NCI-H69 (cell line): ENCODE results near the gene HOXC5.

Source experiments
- DNase-seq: peaks from one replicate; lab custom pipeline; 2025; lab: John Stamatoyannopoulos, UW

Gene HOXC5

GRCh38 chr12:54019091-54019811, 13.6 kb upstream of the HOXC5 start:
- peak; percentile 77 for DNase-seq

DNA sequence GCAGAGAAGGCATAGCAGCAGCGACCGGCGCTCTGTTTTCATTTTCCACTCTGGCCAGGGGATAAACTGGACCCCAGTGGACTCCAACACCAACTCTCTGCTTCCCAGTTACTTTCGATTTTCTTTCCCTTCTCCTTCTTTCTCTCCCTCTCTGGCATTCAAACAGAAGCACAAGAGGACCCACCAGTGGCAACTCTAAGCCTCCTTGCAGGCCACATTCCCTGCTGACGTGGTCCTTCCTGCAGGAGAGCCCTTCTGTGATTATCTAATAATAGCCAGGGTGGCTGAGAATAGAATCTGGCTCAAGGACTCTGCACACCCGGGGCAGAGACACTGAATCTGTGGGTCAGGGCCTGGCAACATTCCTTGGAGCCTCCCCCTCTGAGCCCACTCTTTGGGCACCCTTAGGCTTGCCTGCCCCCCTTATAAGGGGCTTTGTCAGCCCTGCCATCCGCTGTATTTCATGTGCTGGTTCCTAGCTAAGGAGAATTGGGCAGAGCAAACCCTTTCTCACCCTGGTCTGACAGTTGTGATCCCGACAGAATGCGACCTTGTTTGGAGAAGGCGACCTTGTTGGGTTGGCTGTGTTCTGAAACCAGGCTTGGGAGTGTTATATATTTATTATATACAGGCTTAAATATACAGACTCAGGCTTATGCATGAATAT, 12.8 kb upstream of the HOXC5 start:
- DNase-seq, result peak; percentile 43

GRCh38 chr12:54020591-54021405, 12.1 kb upstream of the HOXC5 start:
- no peak for DNase-seq

GRCh38 chr12:54021432-54022013, 11.3 kb upstream of the HOXC5 start:
- DNase-seq, result no peak

GRCh38 chr12:54022960-54023884, 9.6 kb upstream of the HOXC5 start:
- no peak for DNase-seq

DNA sequence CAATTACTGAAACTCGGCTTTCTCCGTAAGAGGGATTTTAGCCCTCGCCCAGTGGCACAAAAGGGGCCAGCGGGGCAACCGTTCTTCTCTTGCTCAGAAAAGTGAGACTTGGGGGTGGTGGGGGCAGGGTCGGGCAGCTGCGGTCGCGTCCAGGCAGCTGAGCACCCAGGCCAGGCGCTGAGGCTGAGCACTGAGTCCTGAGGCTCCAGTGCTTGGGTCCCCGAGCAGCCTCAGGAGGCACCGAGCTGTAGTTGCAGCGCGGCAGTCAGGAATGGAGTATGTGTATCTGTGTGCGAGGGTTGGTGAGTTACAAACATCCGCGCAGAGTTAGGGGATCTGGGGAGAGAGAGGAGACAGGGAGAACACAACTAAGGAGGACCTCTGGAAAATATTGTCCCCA, 8.7 kb upstream of the HOXC5 start:
- DNase-seq, result no peak

DNA sequence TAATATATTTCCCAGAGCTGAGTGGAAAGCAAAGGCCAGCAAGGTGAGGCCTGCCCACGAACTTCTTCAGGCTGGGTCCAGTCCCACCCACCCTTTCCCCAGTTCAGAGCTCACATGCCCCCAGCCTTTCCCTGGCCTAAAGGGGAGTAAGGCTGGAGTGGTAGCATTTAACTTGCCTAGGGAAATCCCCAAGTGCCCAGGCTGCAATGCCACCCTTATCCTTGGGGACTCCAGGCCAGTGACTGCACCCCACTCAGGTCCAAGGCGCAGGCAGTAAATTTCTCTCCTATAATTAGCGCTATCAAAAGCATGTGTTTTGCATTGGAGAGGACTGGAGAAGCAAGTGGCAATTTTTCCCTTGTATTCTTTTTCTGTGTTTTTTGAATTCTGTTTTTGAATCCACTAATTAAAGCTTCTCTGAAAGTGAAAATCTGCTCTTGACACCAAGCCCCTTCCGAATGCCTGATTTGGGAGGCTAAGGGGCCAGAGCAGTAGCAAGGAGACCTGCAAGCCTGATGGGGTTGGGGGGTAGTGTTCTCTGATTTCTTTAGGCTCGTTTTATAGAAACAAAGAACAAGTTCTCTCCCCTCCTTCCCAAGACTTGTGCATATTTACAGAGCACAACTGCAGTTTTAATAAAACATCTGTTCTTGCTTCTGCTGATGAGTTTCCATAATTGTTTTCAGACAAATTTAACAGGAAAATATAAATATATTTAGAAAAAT, 8.1 kb upstream of the HOXC5 start:
- DNase-seq, result no peak

GRCh38 chr12:54025499-54026405, 7.1 kb upstream of the HOXC5 start:
- DNase-seq, result peak; percentile 40

DNA sequence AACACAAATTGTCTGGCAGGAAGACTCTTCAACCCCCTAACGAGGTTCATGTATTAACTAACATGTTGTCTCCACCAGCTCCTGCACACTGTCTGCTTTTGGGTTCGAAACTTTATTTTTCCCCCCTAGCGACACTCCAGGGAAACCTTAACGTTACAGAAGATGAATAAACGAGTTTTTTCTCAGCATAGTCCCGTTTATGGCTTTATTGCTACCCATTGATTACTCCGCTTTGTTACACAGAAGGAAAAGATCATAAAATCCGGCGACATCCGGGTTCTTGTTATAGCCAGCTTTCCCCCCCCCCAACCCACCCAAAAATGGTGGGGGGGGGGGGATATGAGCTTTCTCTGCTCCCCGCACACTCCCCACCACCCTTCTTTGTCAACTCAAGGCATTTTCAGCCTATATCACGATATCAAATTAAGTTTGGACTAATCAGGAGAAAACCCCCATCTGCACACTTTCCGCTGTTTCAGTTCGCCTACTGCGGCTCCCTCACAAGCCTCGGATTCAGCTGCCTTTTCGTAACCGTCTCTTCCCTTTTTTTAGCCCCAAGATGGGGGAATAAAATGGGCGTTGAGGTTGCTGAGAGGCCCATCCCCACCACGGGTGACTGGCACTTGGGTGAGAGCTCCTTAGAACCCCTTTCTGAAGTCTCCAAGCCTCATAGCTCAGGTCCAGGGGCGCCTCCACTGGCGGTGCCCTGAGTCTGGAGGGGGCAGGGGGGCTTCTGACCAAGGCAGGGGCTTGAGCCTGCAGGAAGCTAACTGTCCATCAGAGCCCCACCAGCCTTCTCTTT, 6.0 kb upstream of the HOXC5 start:
- no peak for DNase-seq

- no peak for DNase-seq
These were observed 5.4 kb upstream of the HOXC5 start for GRCh38 chr12:54027442-54027786.

GRCh38 chr12:54028314-54029201, 4.3 kb upstream of the HOXC5 start, which contains the start of gene HOXC6:
Gene HOXC6, plus strand, starts transcription at chr12:54028440. Its CDS starts 82 bp downstream, at chr12:54028522.
- no peak for DNase-seq

GRCh38 chr12:54029529-54030441, 3.1 kb upstream of the HOXC5 start:
- no peak for DNase-seq

GRCh38 chr12:54030442-54030801, 2.4 kb upstream of the HOXC5 start:
- no peak for DNase-seq

DNA sequence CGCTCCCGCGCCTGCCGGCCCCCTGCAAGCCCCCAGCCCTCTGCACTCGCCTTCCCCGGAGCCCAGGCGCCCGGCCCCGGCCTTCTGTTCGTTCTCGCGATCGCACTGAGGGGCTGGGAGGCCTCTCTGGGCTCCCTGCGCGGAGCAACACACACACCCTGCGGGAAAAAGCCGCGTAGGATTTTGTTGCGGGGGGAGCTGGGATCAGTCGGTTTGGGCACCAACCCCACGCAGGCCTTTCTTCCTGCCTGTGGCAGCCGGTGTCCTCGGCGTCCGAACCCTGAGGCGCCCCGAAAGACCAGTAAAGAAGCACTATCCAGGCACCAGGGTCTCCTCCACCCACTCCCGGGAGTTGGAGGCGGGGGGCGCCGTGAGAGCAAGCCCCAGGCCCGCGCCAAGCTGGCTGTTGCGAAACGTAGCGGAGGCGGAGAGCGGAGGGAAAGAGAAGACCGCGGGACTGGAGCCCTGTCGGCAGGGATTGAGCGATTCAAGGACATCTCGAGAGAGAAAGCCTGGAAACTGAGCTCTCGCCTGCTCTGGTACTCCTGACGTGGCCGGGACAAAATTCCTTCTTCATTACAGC, 1.9 kb upstream of the HOXC5 start:
- DNase-seq, result no peak

DNA sequence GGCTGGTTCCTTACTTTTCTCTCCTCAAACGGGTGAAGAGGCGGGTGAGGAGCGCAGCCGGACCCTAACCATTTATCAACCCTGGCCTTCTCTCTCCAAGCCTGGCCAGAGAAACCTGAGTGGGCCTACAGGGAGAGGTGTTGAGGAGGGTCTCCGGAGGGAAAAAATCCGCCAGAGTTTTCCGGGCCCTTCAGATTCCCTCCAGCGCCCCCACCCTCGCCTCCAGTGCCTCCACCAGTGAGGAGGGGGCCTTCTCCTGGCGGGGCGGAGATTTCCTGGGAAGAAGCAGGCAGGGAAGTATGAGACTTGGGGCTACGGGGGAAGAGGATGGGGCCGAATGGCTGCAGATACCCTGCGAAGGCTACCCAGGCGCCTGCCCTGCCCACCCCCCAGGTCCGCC, 1.4 kb upstream of the HOXC5 start:
- DNase-seq, result no peak

GRCh38 chr12:54032086-54032619, 697 bp upstream of the HOXC5 start:
- no peak for DNase-seq
